ENCODE measurements around the gene MEGF6.
"Not testable (repeated sequence)": the region's sequence is repeated elsewhere in the genome, so short reads cannot be mapped to it uniquely, and the experiment has no call there.

MEGF6 gene

DNA sequence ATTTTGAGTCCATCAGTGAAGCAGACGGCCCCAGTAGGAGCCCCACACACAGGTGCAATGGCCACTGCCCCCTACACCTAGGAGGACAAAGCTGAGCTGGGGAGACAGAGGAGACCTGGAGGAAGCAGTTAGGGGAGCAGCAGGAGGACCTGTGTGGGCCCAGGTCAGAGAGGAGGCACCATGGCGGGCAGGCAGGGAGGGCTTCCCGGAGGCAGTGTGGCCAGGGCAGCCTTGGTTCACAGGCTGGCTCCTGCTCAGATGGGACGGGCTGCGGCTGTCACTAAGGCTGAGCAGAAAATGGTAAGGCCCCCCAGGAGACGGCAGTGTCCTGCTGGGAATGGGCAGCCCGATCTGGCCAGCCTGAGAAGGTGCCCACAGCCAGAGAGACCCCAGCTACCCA, 15.4 kb downstream of the MEGF6 start:
- DNase-seq (ENCODE audit: low spot score): no peak

DNA sequence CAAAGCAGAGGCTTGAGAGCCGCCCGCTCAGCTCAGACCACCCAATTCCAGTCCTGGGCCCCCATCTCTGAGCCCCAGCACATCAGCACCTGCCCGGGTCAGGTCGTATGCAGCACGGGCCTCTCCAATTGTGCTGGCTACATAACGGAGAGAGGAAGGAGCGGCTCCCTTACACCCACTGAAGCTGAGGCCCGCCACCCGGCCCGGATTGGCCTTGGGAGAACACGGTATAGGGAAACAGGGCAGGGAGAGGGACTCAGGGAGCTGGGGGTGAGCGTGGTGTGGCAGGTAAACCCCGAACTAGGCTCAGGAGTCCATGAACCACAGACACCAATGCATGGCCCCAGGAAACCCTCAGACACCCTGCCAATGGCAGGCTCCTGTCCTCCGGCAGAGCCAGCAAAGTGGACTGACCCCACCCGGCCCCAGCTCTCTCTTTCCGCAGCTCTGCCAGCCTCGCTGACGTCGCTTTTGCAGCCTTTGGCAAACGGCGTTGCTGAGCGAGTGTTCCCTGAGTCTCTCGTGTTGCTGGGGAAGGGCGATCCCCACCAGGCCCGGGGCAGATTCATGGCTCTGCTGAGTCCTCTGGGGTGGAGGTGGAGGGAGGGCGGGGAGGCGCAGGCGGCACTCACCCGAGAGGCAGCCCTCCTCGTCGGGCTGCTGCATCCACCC, 16.5 kb downstream of the MEGF6 start:
- no peak for DNase-seq (ENCODE audit: low spot score)

DNA sequence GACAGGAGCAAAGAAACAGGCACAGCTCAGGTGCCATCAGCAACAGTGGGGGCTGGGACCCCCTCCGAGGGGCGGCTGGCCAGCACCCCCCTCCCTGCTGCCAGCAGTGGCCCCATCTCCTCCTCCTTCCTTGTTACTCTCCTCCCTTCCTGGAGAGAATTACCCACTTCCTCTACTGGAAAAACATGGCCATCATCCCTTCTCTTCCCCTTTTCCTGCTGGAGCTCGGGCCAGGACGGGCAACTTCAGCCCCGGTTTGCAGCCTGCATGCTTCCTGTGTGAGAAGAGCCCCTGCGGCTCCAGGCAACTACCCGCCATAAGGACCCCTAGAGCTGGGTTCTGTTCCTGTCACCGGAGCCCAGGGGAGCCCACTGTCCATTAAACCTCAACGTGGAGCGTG, 17.6 kb downstream of the MEGF6 start:
- DNase-seq (ENCODE audit: low spot score): no peak

DNA sequence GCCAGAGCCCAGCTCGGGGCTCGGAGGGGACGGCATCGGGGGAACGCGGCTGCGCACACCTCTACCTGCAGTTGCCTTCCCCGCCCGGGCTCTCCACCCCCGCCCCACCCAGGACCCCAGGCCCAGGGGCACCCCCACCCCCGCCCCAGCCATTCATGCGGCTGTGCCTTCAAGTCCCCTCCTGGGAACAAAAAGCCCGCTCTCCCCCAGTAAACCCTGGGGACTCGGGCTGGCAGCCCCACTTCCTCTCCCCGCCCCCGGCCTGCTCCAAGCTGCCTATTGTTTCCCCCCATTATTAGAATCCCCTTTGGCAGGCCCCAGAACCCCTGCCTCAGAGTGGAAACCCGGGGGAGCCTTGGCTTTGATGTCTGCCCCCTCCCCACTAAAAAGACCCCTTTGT, 18.0 kb downstream of the MEGF6 start:
- no peak for DNase-seq (ENCODE audit: low spot score)

DNA sequence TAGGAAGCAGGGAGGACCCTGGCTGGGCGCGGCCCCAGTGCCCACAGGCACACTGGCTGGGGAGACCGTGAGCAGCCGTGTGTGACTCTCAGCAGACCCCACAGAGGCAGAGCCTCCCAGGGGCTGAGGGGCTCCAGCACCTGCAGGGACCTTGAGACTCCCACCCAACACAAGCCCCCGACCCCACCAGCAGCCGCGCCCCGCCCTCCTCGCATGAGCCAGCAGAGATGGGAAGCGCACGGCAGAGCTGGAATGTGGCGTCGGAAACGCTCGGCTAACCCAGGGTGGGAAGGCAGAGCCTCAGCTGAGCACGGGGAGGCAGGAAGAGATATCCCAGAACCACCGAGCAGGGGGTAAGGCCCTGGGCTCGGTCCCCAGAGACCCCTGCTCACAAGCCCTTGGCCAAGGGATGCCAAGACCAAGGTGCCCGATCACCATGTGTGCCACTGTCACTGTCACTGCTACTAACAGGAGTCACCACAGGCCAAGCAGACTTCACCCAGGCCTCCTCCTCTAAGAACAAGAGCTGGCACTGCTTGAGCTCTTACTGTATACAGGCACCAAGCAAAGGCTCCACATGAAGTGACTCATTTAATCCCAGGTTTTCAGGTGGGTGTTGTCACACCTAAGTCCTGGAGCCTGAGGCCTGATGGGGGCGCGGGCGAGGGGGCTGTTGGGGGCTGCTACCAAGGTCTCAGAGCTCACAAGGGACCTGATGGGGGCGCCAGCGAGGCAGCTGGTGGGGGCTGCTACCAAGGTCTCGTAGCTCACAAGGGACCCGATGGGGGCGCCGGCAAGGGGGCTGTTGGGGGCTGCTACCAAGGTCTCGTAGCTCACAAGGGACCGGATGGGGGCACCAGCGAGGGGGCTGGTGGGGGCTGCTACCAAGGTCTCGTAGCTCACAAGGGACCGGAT, 20.1 kb downstream of the MEGF6 start:
- DNase-seq (ENCODE audit: low spot score): no peak

DNA sequence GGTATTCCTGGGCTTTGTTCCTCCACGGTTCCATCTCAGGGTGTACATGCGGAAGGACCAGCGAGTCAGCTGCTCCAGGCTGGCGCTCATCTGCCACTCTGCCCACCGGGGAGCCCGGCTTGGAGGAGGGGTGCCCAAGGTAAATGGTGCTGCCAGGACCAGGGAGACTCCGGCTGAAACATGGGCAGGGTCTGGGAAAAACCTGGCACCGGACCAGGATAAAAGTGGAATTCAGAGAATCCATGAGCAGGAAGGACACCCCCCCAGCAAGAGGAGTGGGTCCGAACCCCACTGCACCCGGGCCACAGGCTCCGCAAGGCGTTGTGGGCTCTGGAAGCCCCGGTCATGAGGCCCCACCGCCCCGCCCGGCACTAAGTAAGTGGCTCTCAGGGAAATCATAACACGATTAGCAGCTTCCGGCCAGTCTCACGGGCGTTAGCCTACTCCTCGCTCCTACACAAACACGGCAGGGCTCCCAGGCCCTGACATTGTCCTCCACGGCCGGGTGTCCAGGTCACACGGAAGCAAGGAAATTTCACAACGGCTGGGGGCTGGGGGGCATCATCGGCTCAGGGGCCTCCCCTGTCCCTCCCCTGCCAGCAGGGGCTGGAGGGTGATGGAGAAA, 21.1 kb downstream of the MEGF6 start:
- DNase-seq (ENCODE audit: low spot score): no peak

DNA sequence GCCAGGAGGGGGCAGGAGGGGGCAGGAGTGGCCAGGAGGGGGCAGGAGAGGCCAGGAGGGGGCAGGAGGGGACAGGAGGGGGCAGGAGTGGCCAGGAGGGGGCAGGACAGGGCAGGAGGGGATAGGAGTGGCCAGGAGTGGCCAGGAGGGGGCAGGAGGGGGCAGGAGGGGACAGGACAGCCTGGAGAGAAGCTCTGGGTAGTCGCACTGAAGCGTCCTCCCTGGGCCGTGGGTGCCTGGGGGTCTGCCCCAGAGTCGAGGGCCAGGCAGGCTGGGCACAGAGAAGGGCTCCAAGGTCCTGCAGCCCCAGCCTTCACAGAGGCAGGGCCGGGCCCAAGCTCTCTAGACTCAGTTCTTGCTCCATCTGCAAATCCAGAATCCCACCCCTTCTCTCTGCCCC, 22.9 kb downstream of the MEGF6 start:
- no peak for DNase-seq (ENCODE audit: low spot score)

DNA sequence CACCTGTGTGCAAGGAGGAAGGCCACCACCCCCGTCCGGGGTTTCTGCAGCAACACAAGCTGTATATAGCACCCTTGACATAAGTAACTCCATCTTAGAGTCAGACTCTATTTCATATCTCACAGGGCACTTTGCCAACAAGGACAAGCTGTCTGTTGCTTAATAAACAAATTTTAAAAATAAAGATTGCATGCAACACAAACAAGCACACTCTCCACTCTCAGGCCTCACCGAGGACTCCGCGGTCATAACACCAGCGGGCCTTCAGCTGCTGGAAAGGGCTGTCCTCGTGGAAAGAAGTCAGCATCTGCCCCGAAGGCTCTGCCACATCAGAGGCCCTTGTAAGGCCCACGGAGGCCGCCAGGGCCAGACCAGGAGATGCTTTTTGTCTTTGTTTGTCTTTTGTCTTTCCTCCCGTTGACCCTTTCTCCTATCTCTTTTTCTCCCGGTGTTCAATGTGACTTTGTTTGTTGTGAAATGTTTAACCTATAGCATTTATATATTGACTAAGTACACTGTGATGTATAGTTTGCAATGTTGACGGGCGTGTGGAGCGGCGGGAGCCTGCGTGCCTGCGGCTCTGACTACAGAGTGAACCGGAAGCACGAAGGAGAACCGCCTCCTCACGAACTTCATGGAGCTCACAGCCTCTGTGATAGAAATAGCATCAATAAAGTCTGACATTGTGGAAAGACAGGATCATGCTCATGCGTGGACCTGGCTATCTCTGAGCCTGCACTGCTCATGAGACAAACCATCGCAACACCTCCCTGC, 24.1 kb downstream of the MEGF6 start:
- no peak for DNase-seq (ENCODE audit: low spot score)

DNA sequence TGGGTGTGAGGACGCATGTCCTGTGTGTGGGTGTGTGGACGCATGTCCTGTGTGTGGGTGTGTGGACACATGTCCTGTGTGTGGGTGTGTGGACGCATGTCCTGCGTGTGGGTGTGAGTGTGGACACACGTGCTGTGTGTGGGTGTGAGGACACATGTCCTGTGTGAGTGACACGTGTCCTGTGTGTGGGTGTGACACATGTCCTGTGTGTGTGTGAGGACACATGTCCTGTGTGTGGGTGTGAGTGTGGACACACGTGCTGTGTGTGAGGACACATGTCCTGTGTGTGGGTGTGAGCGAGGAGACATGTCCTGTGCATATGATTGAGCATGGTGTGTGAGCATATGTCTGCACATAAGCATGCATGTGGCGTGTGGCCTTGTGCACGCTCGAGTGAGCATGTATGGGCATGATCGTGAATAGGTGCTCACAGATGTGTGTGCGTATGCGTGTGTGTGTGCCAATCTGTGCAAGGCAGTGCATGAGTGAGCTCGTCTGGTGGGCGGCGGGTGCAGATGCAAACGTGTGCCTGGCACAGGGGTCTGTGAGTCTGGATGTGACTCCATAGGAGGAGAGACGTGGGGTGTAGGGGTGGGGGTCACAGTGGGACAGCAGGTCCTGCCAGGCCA, 25.3 kb downstream of the MEGF6 start:
- no peak for DNase-seq (ENCODE audit: low spot score)

DNA sequence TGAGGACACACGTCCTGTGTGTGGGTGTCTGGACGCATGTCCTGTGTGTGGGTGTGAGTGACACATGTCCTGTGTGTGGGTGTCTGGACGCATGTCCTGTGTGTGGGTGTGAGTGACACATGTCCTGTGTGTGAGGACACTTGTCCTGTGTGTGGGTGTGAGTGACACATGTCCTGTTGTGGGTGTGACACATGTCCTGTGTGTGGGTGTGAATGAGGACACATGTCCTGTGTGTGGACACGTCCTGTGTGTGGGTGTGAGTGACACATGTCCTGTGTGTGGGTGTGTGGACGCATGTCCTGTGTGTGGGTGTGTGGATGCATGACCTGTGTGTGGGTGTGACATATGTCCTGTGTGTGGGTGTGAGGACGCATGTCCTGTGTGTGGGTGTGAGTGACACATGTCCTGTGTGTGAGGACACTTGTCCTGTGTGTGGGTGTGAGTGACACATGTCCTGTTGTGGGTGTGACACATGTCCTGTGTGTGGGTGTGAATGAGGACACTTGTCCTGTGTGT, 25.9 kb downstream of the MEGF6 start:
- DNase-seq (ENCODE audit: low spot score): not testable (repeated sequence)

DNA sequence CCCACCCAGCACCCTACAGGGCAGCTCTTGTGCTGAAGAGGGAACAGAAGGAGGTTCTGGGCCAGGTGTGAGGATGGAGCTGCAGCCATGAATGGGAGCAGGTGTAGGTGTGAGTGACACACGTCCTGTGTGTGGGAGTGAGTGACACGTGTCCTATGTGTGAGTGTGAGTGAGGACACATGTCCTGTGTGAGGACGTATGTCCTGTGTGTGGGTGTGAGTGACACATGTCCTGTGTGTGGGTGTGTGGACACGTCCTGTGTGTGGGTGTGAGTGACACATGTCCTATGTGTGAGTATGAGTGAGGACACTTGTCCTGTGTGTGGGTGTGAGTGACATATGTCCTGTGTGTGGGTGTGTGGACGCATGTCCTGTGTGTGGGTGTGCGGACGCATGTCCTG, 26.4 kb downstream of the MEGF6 start:
- no peak for DNase-seq (ENCODE audit: low spot score)

DNA sequence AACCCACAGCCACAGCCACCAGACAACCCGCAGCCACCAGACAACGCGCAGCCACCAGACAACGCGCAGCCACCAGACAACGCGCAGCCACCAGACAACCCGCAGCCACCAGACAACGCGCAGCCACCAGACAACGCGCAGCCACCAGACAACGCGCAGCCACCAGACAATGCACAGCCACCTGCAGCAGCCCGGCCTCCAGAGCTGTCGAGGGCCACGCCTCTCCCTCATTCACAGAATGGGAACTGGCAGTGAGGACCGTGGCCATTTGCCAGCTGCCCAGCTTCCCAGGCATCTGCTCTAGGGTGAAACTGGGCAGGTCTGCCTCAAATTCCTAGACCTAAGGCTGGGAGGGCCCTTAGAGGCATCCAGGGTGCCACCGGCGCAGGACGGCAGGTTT, 27.6 kb downstream of the MEGF6 start:
- not testable (repeated sequence) for DNase-seq (ENCODE audit: low spot score)

DNA sequence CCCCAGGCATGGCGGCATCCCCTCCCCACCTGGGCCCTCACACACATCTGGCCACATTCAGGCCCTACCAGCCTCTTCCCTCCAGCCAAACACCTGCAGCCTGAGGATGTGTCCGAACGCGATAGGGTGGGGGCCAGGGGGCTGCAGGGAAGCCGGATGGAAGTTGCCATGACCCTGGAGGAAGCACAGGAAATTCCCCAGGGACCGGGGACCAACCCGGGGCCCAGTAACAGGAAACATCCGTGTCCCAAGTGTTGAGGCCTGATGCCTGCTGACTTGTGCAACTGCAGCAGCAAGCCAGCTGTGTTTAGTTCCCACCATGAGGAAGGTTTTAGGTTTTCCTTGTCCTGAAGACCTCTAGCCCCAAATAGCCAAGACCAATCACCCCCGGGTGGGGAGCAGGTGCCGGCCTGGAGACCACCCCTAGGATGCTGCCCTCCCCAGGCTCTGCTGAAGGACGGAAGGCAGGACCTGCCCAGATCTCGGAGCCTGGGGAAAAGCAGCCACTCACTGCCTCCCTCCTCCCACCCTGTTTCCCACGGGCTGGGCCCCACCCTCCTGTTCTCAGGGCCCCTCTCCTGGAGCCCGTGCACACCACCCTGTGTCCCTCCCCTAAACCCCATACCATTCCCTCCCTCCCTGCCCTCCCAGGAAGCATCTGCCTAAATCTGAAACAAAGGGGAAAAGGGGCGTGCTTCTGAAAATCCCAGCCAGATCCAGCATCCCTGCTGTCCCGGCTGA, 29.8 kb downstream of the MEGF6 start:
- DNase-seq (ENCODE audit: low spot score): no peak

DNA sequence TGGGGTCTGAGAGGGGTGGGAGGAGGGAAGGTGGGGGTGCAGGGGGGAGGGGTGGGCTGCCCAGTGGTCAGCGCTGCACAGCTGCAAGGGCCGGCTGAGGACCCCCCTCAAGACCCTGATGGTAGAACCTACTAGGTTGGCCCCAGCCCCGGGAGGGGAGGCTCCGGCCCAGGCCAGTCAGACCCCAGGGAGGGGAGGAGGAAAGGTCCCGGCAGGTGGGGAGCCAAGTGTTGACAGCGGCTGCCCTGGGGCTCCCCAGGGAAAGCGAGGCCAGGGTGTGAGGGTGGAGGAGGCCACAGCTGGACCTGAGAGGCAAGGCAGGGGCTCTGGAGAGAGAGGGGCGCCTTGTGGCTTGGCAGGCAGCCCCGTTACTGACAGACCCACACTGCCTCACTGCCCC, 31.1 kb downstream of the MEGF6 start:
- no peak for DNase-seq (ENCODE audit: low spot score)

DNA sequence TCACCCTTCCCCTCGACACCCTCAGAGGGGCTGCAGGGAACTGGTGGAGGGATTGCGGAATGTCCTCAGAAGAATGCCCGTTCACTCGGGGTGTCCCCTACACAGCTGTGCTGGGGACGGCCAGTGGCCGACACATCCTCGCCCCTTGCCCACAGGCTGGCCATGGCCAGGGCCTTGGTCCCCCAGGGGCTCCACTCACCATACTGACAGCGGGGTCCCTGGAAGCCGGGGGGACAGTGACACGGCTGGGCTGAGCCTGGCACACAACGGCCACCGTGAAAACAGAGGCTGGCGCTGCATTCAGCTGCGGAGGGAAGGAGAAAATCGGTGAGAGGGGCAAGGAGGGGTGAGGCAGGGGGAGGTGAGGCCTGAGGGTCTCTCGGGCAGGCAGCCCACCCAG, 31.7 kb downstream of the MEGF6 start:
- DNase-seq (ENCODE audit: low spot score): no peak

DNA sequence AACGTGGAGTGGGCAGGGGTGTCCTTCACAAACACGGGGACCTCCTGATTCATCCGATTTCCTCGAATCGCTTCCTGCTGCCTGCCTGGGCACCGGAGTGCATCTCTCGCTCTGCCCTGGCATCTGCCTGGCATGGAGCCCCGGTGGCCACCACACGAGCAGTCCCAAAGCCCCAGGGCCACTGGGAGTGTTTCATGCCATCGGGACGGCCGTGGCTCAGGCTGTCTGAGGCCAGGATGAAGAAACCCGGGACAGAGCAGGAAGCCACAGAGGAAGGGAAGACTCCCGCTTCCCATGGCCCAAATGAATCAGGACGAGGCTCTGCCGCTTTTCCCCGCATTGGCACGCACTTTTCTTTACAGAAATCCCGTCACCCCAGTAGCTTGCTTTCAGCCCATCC, 32.4 kb downstream of the MEGF6 start:
- DNase-seq (ENCODE audit: low spot score): no peak

DNA sequence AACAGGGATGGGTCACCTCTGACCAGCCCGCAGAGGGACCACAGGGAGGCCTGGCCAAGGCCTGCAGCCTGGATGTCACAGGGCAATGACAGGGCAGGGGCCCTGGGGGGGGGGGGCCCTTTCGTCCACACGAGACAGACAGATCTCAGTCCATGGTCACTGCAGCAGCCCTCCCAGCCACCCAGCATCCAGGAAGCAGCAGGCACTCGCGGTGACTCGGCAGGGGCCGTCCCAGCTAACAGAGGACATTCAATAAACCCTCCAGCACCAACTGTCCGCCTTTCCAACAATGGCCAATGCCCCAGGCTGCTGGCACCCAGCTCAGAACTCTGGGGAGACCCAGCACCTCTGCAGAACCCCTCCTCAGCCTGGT, 32.9 kb downstream of the MEGF6 start:
- no peak for DNase-seq (ENCODE audit: low spot score)

DNA sequence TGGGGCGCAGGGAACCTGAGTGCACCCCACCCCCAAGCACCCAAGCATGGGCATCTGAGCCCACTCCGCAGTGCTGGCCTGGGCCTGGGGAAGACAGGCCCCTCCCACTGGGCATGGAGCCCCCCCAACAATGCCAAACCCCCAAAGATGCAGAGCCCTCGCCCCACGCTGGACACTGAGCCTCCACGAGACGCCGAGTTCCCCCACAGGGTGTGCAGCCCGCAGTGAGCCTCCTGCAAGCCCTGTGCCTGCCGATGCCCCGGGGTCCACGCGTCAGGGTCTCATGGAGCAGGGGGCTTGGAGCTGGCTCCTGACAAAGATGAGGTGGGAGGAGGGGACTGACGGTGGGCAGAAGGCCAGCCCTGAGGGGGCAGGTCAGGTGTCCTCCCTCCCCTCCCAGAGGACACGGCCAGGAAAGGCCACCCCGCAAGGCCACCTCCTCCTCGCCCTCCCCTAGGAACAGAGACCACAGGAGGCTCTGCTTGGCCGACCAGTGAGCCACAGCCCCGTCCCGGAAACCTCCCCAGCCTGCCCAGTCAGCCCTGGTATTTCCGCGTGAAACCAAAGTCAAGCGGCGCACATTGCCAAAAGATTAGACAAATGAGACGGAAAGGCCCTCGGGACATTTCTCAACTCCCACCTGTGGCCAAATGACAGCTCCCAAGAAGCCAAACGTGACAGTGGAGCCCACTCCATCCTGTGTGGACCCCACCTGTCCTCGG, 33.4 kb downstream of the MEGF6 start:
- no peak for DNase-seq (ENCODE audit: low spot score)

DNA sequence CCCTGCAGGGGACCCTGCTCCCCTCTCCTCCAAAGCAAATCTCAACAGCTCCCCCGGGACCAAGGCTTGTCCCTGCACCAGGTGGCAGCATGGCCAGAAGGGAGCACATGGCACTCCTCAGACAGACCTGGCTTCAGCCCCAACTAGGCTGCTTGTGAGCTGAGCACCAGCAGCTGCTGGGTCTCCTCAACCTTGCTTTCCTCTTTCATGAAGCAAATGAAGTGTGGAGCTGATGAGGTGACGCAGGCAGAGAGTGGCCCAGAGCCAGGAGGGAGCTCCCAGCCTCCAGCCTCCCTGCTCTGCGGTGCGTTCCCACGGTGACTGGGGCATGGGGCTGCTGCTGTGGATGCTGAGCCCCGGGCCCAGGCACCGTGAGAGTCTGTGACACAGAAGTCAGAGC, 34.0 kb downstream of the MEGF6 start:
- DNase-seq (ENCODE audit: low spot score): no peak

DNA sequence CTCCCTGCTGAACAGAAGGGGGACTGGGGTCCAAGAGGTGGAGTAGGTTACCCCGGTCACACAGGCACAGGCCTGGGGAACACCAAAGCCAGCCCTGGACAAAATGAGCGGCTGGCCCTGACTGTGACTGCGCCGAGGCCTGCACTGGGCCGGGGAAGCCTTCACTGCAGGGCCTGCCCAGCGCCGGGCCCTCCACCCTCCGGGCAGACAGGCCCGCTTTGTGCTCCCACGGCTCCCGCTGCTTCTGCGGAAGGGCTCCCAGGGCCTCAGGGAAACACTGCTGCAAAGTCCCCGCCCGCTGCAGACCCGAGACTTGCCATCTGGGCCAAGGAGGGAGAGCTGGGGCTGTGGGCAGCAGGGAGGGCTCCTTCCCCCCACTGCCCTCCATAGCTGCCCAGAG, 35.3 kb downstream of the MEGF6 start:
- no peak for DNase-seq (ENCODE audit: low spot score)

Measured in hematopoietic multipotent progenitor cell treated with erythropoietin and hydrocortisone succinate and interleukin-3 and kit ligand, for 17 days (in vitro differentiated cells).